SK-N-SH treated with all-trans-retinoic acid at 6 μM for 48 hours (cell line): ENCODE measurements around the gene ABCE1.

ENCODE experiments used
- ATAC-seq: fragments of 200-7000 bp; cut with Tn5 transposase; 3 replicates; pipeline ENCODE4 v1.9.1; 2020; ENCODE audit warnings: mild to moderate bottlenecking, moderate library complexity
- ARNTL ChIP-seq: fragments of 450-650 bp; formaldehyde crosslinking; IDR thresholded peaks from 2 replicates; pipeline ENCODE4 v1.5.0; 2020; ENCODE audit warnings: low read depth, mild to moderate bottlenecking, moderate library complexity, borderline replicate concordance
- BACH2 ChIP-seq: fragments of 250-450 bp; sonication (Bioruptor Pico); IDR thresholded peaks from 2 replicates; pipeline ENCODE4 v1.9.0; 2021; ENCODE audit warnings: mild to moderate bottlenecking, borderline replicate concordance
- CREB5 ChIP-seq: fragments of 250-450 bp; sonication (Bioruptor Pico); IDR thresholded peaks from 2 replicates; pipeline ENCODE4 v1.5.1; 2020; ENCODE audit warnings: low read depth, mild to moderate bottlenecking, moderate library complexity
- CSDC2 ChIP-seq: fragments of 250-450 bp; sonication (Bioruptor Pico); IDR thresholded peaks from 2 replicates; pipeline ENCODE4 v1.5.0; 2020; ENCODE audit warnings: mild to moderate bottlenecking, moderate library complexity
- CSRNP3 ChIP-seq: fragments of 250-450 bp; sonication (Bioruptor Pico); IDR thresholded peaks from 2 replicates; pipeline ENCODE4 v1.5.1; 2021; ENCODE audit warnings: mild to moderate bottlenecking, moderate library complexity
- ESRRG ChIP-seq: fragments of 250-450 bp; sonication (Bioruptor Pico); IDR thresholded peaks from 2 replicates; pipeline ENCODE4 v1.6.1; 2021; ENCODE audit warnings: mild to moderate bottlenecking
- GLIS3 ChIP-seq: fragments of 250-450 bp; sonication (Bioruptor Pico); IDR thresholded peaks from 2 replicates; pipeline ENCODE4 v1.5.0; 2020; ENCODE audit warnings: mild to moderate bottlenecking, moderate library complexity
- ISL1 ChIP-seq: fragments of 250-450 bp; sonication (Bioruptor Pico); IDR thresholded peaks from 2 replicates; pipeline ENCODE4 v2.1.2; 2022; ENCODE audit warnings: mild to moderate bottlenecking, moderate library complexity
- OSR1 ChIP-seq: fragments of 250-450 bp; sonication (Bioruptor Pico); IDR thresholded peaks from 2 replicates; pipeline ENCODE4 v1.8.0; 2022; ENCODE audit warnings: moderate library complexity, mild to moderate bottlenecking, inconsistent platforms
- PATZ1 ChIP-seq: fragments of 250-450 bp; sonication (Bioruptor Pico); IDR thresholded peaks from 2 replicates; pipeline ENCODE4 v1.8.0; 2020; ENCODE audit warnings: mild to moderate bottlenecking, moderate library complexity, borderline replicate concordance
- POU6F1 ChIP-seq: fragments of 250-450 bp; sonication (Bioruptor Pico); IDR thresholded peaks from 2 replicates; pipeline ENCODE4 v1.8.0; 2021; ENCODE audit warnings: low read depth, mild to moderate bottlenecking, moderate library complexity, borderline replicate concordance
- PPARA ChIP-seq: fragments of 250-450 bp; sonication (Bioruptor Pico); IDR thresholded peaks from 2 replicates; pipeline ENCODE4 v1.5.0; 2020; ENCODE audit warnings: mild to moderate bottlenecking, borderline replicate concordance
- RARB ChIP-seq: fragments of 250-450 bp; sonication (Bioruptor Pico); IDR thresholded peaks from 2 replicates; pipeline ENCODE4 v1.8.0; 2021; ENCODE audit warnings: mild to moderate bottlenecking, moderate library complexity
- SNAI2 ChIP-seq: fragments of 250-450 bp; sonication (Bioruptor Pico); IDR thresholded peaks from 2 replicates; pipeline ENCODE4 v1.5.0; 2020; ENCODE audit warnings: mild to moderate bottlenecking, moderate library complexity
- TCF4 ChIP-seq: fragments of 250-450 bp; sonication (Bioruptor Pico); IDR thresholded peaks from 2 replicates; pipeline ENCODE4 v1.8.0; 2021; ENCODE audit warnings: mild to moderate bottlenecking, moderate library complexity, borderline replicate concordance
- TOX ChIP-seq: fragments of 250-450 bp; sonication (Bioruptor Pico); IDR thresholded peaks from 2 replicates; pipeline ENCODE4 v1.8.0; 2021; ENCODE audit warnings: mild to moderate bottlenecking, moderate library complexity, borderline replicate concordance
- ZC3H10 ChIP-seq: fragments of 250-450 bp; sonication (Bioruptor Pico); IDR thresholded peaks from 2 replicates; pipeline ENCODE4 v1.5.1; 2021; ENCODE audit warnings: mild to moderate bottlenecking, moderate library complexity
- ZFP3 ChIP-seq: fragments of 250-450 bp; sonication (Bioruptor Pico); IDR thresholded peaks from 2 replicates; pipeline ENCODE4 v1.5.0; 2020; ENCODE audit warnings: mild to moderate bottlenecking, moderate library complexity
- ZFP30 ChIP-seq: fragments of 450-650 bp; formaldehyde crosslinking; IDR thresholded peaks from 2 replicates; pipeline ENCODE4 v1.5.0; 2022; ENCODE audit warnings: mild to moderate bottlenecking, moderate library complexity
- ZNF565 ChIP-seq: fragments of 450-650 bp; formaldehyde crosslinking; conservative IDR thresholded peaks from 2 replicates; pipeline ENCODE4 v1.5.0; 2020; ENCODE audit warnings: low read depth, mild to moderate bottlenecking, moderate library complexity
- ZNF70 ChIP-seq: fragments of 450-650 bp; formaldehyde crosslinking; IDR thresholded peaks from 2 replicates; pipeline ENCODE4 v1.5.0; 2020; ENCODE audit warnings: mild to moderate bottlenecking, moderate library complexity
- ZNF8 ChIP-seq: fragments of 450-650 bp; formaldehyde crosslinking; IDR thresholded peaks from 2 replicates; pipeline ENCODE4 v1.5.0; 2020; ENCODE audit warnings: mild to moderate bottlenecking, moderate library complexity

Gene ABCE1

GRCh38 chr4:145168581-145169187, 70.6 kb downstream of the ABCE1 start:
- ATAC-seq: no peak
- no peak for TF ChIP-seq TCF4 (CRISPR knock-in tag)
- TF ChIP-seq GLIS3 (CRISPR knock-in tag): no peak
- TF ChIP-seq ZFP3 (CRISPR knock-in tag): no peak
- TF ChIP-seq ZNF70: no peak
- TF ChIP-seq ZC3H10 (CRISPR knock-in tag): no peak
- TF ChIP-seq PATZ1 (CRISPR knock-in tag): no peak
- no peak for TF ChIP-seq BACH2
- TF ChIP-seq ZNF8 (CRISPR knock-in tag): no peak
- TF ChIP-seq PPARA (CRISPR knock-in tag): no peak
- TF ChIP-seq CREB5 (CRISPR knock-in tag): no peak
- no peak for TF ChIP-seq ARNTL (CRISPR knock-in tag)
- no peak for TF ChIP-seq ESRRG (CRISPR knock-in tag)
- TF ChIP-seq CSDC2 (CRISPR knock-in tag): no peak
- no peak for TF ChIP-seq RARB

- TF ChIP-seq ESRRG (CRISPR knock-in tag) (no peak), CSDC2 (CRISPR knock-in tag) (no peak), ZFP30 (CRISPR knock-in tag) (no peak), OSR1 (CRISPR knock-in tag) (no peak), SNAI2 (CRISPR knock-in tag) (no peak), ZNF8 (CRISPR knock-in tag) (no peak), TOX (CRISPR knock-in tag) (no peak), ZNF70 (no peak), RARB (no peak), ZC3H10 (CRISPR knock-in tag) (no peak), BACH2 (no peak), CSRNP3 (CRISPR knock-in tag) (no peak), GLIS3 (CRISPR knock-in tag) (no peak), ZFP3 (CRISPR knock-in tag) (no peak), ZNF565 (CRISPR knock-in tag) (no peak), ISL1 (CRISPR knock-in tag) (no peak), ARNTL (CRISPR knock-in tag) (no peak)
- ATAC-seq: no peak
These were observed 72.1 kb downstream of the ABCE1 start for GRCh38 chr4:145170223-145170622.

GRCh38 chr4:145171911-145172310, 73.8 kb downstream of the ABCE1 start:
- ATAC-seq: no peak
- TF ChIP-seq GLIS3 (CRISPR knock-in tag): no peak
- TF ChIP-seq ESRRG (CRISPR knock-in tag): no peak
- no peak for TF ChIP-seq CSRNP3 (CRISPR knock-in tag)
- no peak for TF ChIP-seq POU6F1 (CRISPR knock-in tag)
- TF ChIP-seq PPARA (CRISPR knock-in tag): no peak
- no peak for TF ChIP-seq SNAI2 (CRISPR knock-in tag)
- TF ChIP-seq ARNTL (CRISPR knock-in tag): no peak
- no peak for TF ChIP-seq CSDC2 (CRISPR knock-in tag)
- TF ChIP-seq ZNF70: no peak
